Measurements from ENCODE around the gene MUCL1.

The MUCL1 gene

GRCh38 chr12:54891717-54892478, 37.6 kb downstream of the MUCL1 start:
- TF ChIP-seq CTCF (IDR thresholded peaks at IDR 0.05; ENCODE audit: low read depth, low read length, missing control alignments): no peak
- DNase-seq (ENCODE audit: low read depth): no peak
- H3K4me3 ChIP-seq (ENCODE audit: low read depth, low read length): no peak overlapping the region
